ELR (cell line): ENCODE data around the gene SLC25A44.
"Not testable (repeated sequence)": the region's sequence is repeated elsewhere in the genome, so short reads cannot be mapped to it uniquely, and the experiment has no call there.

ENCODE experiments used
- DNase-seq: peaks from one replicate; pipeline ENCODE4 v3.0.0-alpha.2; 2015; ENCODE audit warnings: low read depth

Gene SLC25A44

DNA sequence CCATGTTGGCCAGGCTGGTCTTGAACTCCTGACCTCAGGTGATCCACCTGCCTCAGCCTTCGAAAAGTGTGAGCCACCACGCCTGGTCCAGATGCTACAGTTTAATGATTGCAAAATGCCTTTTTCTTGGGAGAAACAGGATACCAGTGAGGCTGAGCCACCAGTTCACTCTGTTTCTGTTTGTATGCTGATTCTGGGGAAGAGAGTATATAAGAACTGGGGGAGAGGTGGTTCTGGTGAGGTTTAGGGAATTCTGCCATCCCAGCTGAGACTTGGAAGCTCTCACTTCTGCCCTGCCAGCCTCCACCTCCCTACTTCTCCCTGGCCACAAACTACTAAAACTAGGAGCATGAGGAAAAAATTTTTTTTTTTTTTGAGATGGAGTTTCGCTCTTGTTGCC lies 10.8 kb downstream of the SLC25A44 start:
- no peak for DNase-seq

- DNase-seq, result peak; percentile 29
Measured at GRCh38 chr1:156211243-156211642, 17.3 kb downstream of the SLC25A44 start.

DNA sequence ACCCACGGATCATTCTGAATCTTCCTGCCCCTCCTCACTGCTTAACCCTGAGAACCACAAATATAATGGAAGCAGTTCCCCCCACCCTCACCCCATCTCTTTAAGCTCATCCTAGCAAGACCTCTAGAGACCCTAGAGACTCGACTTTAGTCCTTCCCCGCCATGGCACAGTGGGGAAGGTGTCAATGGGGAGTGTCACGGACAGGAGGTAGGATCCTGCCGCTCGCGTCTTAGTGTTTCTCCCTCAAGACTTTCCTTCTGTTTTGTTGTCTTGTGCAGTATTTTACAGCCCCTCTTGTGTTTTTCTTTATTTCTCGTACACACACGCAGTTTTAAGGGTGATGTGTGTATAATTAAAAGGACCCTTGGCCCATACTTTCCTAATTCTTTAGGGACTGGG lies 18.2 kb downstream of the SLC25A44 start:
- no peak for DNase-seq

GRCh38 chr1:156212833-156213643 lies 19.1 kb downstream of the SLC25A44 start, which contains the start of gene PMF1:
Gene PMF1 (plus strand): TSS chr1:156213007. CDS start chr1:156213016, 9 bp downstream.
- peak; percentile 98 for DNase-seq

DNA sequence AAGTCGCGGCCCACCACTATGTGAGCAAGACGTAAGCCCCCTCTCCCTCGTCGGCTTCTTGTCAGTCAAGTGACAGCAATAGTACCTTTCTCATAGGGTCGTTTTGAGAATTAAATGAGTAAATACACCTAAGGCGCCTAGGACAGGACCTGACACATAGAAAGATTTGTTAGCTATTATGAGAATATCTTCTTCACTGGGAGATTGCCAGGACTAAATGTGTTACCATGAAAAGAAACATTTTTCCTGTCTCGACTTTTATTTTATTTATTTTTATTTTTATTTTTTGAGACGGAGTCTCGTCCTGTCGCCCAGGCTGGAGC lies 19.7 kb downstream of the SLC25A44 start:
- no peak for DNase-seq

- peak; percentile 77 for DNase-seq
Measured at GRCh38 chr1:156214024-156214748, 20.3 kb downstream of the SLC25A44 start.

DNA sequence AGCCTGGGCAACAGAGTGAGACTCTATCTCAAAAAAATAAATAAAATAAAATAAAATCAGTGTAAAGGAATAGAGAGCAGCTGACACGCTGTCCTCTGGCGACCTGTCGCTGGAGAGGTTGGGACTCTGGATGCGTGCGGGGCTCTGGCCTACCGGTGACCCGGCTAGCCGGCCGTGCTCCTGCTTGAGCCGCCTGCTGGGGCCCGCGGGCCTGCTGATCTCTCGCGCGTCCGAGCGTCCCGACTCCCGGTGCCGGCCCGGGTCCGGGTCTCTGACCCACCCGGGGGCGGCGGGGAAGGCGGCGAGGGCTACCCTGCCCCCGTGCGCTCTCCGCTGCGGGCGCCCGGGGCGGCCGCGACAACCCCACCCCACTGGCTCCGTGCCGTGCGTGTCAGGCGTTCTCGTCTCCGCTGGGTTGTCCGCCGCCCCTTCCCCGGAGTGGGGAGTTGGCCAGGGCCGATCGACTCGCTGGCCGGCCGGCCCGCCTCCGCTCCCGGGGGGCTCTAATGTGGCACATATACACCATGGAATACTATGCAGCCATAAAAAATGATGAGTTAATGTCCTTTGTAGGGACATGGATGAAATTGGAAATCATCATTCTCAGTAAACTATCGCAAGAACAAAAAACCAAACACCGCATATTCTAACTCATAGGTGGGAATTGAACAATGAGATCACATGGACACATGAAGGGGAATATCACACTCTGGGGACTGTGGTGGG lies 22.6 kb downstream of the SLC25A44 start:
- not testable (repeated sequence) for DNase-seq

DNA sequence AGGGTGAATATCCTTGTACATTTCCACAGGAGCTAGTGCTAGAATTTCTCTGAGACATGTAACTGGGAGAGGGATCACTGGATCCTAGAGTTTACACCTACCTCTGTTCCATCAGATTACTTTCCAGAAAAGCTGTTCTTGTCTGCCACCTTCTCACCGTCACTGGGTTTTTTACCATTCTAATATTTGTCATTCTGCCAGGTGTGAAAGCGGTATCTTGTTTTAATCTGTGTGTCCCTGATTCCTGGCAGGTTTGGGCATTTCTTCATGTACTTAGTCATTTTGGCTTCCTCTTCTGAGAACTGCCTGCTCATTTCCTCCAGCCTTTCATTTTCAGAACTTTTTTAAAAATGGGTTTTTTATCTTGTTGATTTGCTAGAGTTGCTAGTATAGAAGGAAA lies 24.0 kb downstream of the SLC25A44 start:
- peak; percentile 46 for DNase-seq

DNA sequence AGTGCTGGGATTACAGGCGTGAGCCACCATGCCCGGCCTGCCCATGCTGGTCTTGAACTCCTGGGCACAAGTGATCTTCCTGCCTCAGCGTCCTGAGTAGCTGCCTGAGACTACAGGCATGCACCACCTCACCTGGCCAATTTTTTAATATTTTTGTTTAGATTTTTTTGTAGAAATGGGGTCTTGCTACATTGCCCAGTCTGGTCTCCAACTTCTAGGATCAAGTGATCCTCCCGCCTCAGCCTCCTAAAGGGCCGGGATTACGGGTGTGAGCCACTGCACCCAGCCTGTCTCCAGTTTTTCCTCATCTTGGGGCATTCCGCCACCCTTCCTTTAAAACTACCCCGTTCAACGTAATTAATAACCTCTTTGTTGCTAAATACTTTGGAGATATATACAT lies 26.3 kb downstream of the SLC25A44 start:
- DNase-seq, result no peak

DNA sequence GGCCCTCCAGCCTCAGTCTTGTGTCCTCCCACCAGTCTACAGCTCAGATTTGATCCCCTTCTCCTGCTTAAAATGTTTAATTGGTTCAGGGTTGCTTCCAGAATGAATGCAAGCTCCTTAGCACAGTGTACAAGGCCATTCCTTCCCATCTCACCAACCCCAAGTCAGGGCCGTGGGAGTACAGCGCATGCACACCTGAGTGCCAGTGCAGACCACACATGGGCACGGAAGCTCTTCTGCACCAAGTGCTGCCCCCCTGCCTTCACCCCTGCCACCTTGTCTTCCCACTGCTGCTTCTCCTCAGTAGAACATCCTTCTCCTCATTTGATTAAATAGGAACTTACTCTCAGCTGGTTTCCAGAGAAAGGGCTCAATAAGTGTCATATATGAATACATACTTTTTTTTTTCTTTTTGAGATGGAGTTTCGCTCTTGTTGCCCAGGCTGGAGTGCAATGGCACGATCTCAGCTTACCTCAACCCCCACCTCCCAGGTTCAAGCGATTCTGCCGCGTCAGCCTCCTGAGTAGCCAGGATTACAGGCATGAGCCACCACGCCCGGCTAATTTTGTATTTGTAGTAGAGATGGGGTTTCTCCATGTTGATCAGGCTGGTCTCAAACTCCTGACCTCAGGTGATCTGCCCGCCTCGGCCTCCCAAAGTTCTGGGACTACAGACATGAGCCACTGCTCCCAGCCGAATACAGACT lies 28.2 kb downstream of the SLC25A44 start:
- no peak for DNase-seq

- no peak for DNase-seq
Measured at GRCh38 chr1:156225677-156226014, 31.7 kb downstream of the SLC25A44 start.

DNA sequence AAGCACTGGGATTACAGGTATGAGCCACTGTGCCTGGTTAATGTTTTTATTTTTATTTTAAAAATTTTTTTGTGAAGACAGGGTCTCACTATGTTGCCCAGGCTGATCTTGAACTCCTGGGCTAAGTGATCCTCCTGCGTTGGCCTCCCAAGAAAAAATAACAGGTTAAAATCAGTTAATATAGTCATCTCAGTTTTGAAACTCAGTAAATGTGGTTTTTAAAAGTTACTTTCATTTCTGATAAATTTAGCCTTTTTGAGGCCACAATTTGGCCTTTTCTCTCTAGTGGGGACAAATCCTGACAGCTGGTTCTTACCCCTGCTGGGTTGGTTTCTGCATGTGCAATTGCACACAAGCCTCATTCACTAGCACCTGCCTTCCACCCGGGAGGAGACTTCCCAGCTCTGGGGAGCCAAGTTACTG lies 32.2 kb downstream of the SLC25A44 start:
- no peak for DNase-seq

DNA sequence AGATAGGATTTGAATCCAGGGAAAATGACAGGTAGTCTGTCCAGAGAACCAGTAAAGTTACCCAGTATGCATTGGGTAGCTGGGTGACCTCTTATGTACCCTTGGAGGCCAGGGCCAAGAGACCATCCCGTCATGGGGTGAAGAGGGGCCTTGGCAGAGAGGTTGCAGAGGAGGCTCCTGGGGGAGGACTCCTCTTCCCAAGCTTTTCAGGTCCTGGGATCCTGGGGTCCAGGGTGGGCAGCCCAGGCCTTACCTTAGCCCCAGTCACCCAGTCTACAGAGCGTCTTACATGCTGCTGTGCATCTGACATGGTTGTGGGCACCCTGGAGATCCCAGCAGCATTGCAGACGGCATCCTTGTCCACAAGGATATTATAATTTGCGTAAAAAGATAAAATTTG lies 32.9 kb downstream of the SLC25A44 start:
- no peak for DNase-seq

DNA sequence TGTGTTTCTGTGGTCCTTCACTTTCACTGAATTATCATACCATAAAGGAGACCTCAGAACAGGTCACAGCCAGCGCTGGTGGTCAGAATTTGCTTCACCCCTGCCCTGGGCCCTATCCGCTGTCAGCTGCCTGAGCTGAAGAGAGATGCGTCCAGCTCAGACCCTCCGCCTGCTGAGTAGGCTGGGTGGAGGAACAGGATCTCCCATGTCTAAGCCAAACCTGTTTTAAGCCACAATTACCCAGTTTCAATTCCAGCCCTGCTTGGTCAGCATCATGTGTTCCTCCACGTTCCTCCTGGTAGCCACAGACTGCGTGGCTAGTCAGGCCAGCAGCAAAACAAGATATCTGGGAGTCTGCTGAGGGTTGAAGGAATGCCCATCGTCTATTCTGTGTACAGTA lies 34.6 kb downstream of the SLC25A44 start:
- DNase-seq, result no peak

- DNase-seq, result no peak
Measured at GRCh38 chr1:156229809-156230472, 36.0 kb downstream of the SLC25A44 start.

GRCh38 chr1:156230473-156230837 lies 36.6 kb downstream of the SLC25A44 start:
- DNase-seq, result no peak

DNA sequence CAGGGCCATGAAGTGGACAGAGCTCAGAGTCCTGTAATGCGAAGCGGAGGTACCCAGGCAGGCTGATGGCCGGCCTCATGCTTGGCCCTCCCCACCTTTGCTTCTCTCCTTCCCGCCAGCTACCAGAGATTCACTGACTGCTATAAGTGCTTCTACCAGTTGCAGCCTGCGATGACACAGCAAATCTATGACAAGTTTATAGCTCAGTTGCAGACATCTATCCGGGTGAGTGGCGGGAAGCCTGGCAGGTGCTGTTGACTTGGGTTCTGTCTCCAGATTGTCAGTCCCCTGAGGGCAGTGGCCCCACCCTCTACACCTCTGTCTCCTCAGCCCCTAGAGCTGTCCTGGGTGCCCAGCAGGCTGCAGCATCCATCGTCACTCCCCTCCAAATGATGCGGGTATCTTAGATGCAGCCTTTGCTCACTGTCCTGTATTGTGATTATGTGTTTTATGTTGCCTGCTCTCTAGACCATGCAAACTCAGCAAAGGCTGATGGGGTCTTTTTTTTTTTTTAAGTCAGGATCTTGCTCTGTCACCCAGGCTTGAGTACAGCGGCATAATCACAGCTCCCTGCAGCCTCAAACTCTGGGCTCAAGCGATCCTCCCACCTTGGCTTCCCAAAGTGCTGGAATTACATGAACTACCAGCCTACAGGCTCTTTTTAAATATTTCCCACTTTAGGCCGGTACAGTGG lies 38.4 kb downstream of the SLC25A44 start:
- no peak for DNase-seq

DNA sequence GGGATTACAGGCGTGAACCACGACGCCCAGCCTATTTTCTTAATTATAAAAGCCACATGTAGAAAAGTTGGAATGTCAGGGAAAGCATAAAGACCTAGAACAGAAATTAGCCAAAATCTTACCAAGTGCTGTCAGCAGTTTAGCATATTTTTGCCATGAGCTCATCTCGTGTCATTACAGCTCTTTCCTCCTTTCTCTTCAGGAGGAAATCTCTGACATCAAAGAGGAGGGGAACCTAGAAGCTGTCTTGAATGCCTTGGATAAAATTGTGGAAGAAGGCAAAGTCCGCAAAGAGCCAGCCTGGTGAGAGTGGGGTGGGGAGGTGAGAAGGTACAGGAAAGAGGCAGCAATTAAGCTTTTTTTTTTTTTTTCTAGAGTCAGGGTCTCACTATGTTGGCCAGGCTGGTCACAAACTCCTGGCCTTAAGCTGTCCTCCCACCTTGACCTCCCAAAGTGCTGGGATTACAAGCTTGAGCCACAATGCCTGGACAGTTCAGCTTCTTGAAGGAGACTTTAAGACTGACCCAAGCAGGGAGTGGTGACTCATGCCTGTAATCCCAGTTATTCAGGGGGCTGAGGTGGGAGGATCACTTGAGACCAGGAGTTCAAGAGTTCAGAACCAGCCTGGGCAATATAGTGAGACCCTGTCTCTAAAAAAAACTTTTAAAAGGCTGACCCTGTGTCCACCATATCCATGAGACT lies 39.7 kb downstream of the SLC25A44 start:
- DNase-seq, result peak; percentile 85

GRCh38 chr1:156236164-156236563 lies 42.3 kb downstream of the SLC25A44 start:
- DNase-seq, result no peak

GRCh38 chr1:156238248-156238647 lies 44.3 kb downstream of the SLC25A44 start:
- DNase-seq, result no peak
